ENCODE data around the gene SATB1. TPM values are rescaled to one million over a fixed set of nuclear protein-coding genes. Genes with fewer than 3 reads are reported as not detected.

SATB1 gene
- polyA plus RNA-seq, 2 of the 4 experiments (the other 2 are of a cell fraction): 0.05 TPM; not detected in 1

- TF ChIP-seq, protein P1, sequence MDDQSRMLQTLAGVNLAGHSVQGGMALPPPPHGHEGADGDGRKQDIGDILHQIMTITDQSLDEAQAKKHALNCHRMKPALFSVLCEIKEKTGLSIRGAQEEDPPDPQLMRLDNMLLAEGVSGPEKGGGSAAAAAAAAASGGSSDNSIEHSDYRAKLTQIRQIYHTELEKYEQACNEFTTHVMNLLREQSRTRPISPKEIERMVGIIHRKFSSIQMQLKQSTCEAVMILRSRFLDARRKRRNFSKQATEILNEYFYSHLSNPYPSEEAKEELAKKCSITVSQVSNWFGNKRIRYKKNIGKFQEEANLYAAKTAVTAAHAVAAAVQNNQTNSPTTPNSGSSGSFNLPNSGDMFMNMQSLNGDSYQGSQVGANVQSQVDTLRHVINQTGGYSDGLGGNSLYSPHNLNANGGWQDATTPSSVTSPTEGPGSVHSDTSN (IDR thresholded peaks at IDR 0.05): no peak
- TF ChIP-seq CBX8 (IDR thresholded peaks at IDR 0.05): no peak
- TF ChIP-seq ESRRA (IDR thresholded peaks at IDR 0.05; ENCODE audit: borderline replicate concordance, low read length): no peak
- TF ChIP-seq, protein P2, sequence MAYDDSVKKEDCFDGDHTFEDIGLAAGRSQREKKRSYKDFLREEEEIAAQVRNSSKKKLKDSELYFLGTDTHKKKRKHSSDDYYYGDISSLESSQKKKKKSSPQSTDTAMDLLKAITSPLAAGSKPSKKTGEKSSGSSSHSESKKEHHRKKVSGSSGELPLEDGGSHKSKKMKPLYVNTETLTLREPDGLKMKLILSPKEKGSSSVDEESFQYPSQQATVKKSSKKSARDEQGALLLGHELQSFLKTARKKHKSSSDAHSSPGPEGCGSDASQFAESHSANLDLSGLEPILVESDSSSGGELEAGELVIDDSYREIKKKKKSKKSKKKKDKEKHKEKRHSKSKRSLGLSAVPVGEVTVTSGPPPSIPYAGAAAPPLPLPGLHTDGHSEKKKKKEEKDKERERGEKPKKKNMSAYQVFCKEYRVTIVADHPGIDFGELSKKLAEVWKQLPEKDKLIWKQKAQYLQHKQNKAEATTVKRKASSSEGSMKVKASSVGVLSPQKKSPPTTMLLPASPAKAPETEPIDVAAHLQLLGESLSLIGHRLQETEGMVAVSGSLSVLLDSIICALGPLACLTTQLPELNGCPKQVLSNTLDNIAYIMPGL (CRISPR knock-in tag; IDR thresholded peaks at IDR 0.05; ENCODE audit: borderline replicate concordance): no peak
Measured at GRCh38 chr3:18369551-18370185, 55.5 kb downstream of the SATB1 start (continued).

GRCh38 chr3:18366258-18366657, 58.9 kb downstream of the SATB1 start:
- DNase-seq (ENCODE audit: low read depth in 1 of 2, low spot score in 1 of 2): no peak
- no peak overlapping the region for H3K4me2 ChIP-seq
- H3K9me3 ChIP-seq: no peaks in the 10 kb centered on the region
- no peak for ATAC-seq
- H3K4me1 ChIP-seq: no peaks in the 10 kb centered on the region
- no peak overlapping the region for H3K27ac ChIP-seq
- no peak overlapping the region for H3K4me3 ChIP-seq
- ChIA-PET CTCF (no interaction called here), POLR2A (no interaction called here)
- no peak for FAIRE-seq
- TF ChIP-seq BCL3 (IDR thresholded peaks at IDR 0.05) (no peak), ZNF302 (CRISPR knock-in tag; IDR thresholded peaks at IDR 0.05) (no peak), FOXS1 (CRISPR knock-in tag; IDR thresholded peaks at IDR 0.05) (no peak), SMC3 (IDR thresholded peaks at IDR 0.05) (no peak), MAX (IDR thresholded peaks at IDR 0.05) (no peak), FOSB (CRISPR knock-in tag; IDR thresholded peaks at IDR 0.05) (no peak)
- under 1% methylated on average over 3 of the region's 3 CpGs for WGBS (ENCODE audit: missing lambda C conversion rate)

DNA sequence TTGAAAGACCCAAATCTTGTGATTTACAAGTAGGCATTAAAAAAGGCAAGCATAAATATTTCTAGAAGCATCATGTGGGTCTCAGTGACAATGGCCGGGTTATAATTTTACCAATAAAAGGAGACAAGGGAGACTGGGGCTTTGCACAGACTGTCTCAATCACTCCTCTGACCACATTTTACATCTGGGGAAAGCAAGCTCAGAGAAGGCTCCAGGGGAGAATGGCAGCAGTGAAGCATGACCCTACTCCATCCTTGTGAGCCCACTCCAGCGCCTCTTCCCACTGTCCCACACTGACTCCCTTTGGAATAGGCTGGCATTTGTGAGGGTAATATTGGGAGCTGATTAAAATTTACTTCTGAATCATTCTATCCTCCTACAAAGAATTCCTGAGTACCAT, 61.8 kb downstream of the SATB1 start:
- Histone ChIP-seq H3K27ac (no peak overlapping the region), H3K9me3 (no peaks in the 10 kb centered on the region), H3K4me2 (no peak overlapping the region), H3K4me1 (no peaks in the 10 kb centered on the region), H3K4me3 (no peak overlapping the region)
- DNase-seq (ENCODE audit: low read depth in 1 of 2, low spot score in 1 of 2) (no peak), ATAC-seq (no peak; a peak in 1 of 6 replicates), FAIRE-seq (no peak)
- ChIA-PET CTCF (interaction anchor here (0.7 kb wide), 1 partner anchor 114 kb away, joined by 3 read pairs; no protein-coding TSS in a partner anchor), POLR2A (no interaction called here)
- 19% methylated on average over 2 of the region's 2 CpGs for WGBS (ENCODE audit: missing lambda C conversion rate)
- TF ChIP-seq, protein P1 (IDR thresholded peaks at IDR 0.05): no peak
- TF ChIP-seq CEBPB (IDR thresholded peaks at IDR 0.05) (no peak), EHF (CRISPR knock-in tag; IDR thresholded peaks at IDR 0.05) (no peak), RFX5 (IDR thresholded peaks at IDR 0.05) (no peak), E2F6 (IDR thresholded peaks at IDR 0.05; ENCODE audit: borderline replicate concordance, low read depth) (no peak), HDAC2 (IDR thresholded peaks at IDR 0.05) (no peak), NFE2L2 (conservative IDR thresholded peaks at IDR 0.05; ENCODE audit: low read length) (no peak), TFCP2L1 (CRISPR knock-in tag; IDR thresholded peaks at IDR 0.05) (no peak), JUN (IDR thresholded peaks at IDR 0.05) (no peak), RARB (CRISPR knock-in tag; IDR thresholded peaks at IDR 0.05) (no peak), GATA3 (IDR thresholded peaks at IDR 0.05; ENCODE audit: borderline replicate concordance) (no peak), RAD21 (conservative IDR thresholded peaks at IDR 0.05 in 1 of 2, IDR thresholded peaks at IDR 0.05 in 1 of 2) (no peak), EP300 (IDR thresholded peaks at IDR 0.05) (no peak)
- TF ChIP-seq, protein P3, sequence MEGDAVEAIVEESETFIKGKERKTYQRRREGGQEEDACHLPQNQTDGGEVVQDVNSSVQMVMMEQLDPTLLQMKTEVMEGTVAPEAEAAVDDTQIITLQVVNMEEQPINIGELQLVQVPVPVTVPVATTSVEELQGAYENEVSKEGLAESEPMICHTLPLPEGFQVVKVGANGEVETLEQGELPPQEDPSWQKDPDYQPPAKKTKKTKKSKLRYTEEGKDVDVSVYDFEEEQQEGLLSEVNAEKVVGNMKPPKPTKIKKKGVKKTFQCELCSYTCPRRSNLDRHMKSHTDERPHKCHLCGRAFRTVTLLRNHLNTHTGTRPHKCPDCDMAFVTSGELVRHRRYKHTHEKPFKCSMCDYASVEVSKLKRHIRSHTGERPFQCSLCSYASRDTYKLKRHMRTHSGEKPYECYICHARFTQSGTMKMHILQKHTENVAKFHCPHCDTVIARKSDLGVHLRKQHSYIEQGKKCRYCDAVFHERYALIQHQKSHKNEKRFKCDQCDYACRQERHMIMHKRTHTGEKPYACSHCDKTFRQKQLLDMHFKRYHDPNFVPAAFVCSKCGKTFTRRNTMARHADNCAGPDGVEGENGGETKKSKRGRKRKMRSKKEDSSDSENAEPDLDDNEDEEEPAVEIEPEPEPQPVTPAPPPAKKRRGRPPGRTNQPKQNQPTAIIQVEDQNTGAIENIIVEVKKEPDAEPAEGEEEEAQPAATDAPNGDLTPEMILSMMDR (IDR thresholded peaks at IDR 0.05): no peak
